PFSK-1 (cell line): Measurements from ENCODE around the gene PABPN1.

ENCODE experiments used
- POLR2AphosphoS5 ChIP-seq: IDR thresholded peaks from 2 replicates; pipeline ENCODE4 v1.6.1; 2012; ENCODE audit warnings: low read depth, mild to moderate bottlenecking, control low read depth, low read length, moderate library complexity
- REST ChIP-seq, 2 experiments: IDR thresholded peaks; 2 replicates each; pipeline versions ENCODE4 v1.6.1 to v1.8.0; 2011 to 2012; ENCODE audit warnings: low read depth in 2 of 2, low read length in 2 of 2, control low read depth in 1 of 2, inconsistent platforms in 1 of 2, mild to moderate bottlenecking in 1 of 2, moderate library complexity in 1 of 2; ENCODE audit not compliant: insufficient read depth in 1 of 2

DNA sequence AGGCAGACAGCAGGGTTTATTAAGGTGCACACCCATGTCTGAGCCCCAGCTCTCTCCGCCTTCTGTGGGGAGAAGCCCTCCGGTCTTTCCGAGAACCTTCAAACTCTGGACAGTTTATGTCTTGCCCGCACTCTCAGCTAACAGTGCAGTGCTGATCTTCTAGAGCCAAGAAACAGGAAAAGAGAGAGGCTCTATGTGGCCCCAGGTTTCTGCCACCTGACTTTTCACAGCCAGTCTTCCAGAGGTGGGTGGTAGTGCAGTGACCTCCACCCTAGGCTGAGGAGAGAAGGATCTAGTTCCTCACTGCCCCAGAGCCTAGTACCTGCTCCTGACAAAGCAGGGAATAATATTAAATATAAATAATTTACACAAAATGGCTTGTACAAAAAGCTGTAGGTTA, 35.4 kb downstream of the PABPN1 start:
- TF ChIP-seq REST (IDR thresholded peaks at IDR 0.05; ENCODE audit: insufficient read depth in 1 of 2, low read depth in 2 of 2, low read length in 2 of 2) (no peak), POLR2AphosphoS5 (no peak)
